A375 (cell line): Measurements from ENCODE around the gene SSMEM1. TPM values are rescaled to one million over a fixed set of nuclear protein-coding genes. Genes with fewer than 3 reads are reported as not detected.

Source experiments
- total RNA-seq: library from RNA; depleted of rRNA; stranded (reverse); fragments of >200 nt; shearing (Covaris generic); gene quantifications from 2 replicates; pipeline ENCODE4 v1.2.3, GENCODE V29; 2014; rRNA removed

The SSMEM1 gene
- total RNA-seq, result not detected in 2 replicates

GRCh38 chr7:130207642-130208041, at the start of gene SSMEM1:
Gene SSMEM1, plus strand, starts transcription at chr7:130207860. Its CDS starts 51 bp downstream, at chr7:130207911.

GRCh38 chr7:130205084-130205947, 2.3 kb upstream of the SSMEM1 start, which contains the start of gene TMEM209:
Gene TMEM209, minus strand, starts transcription at chr7:130205406. Its CDS starts 31 bp downstream, at chr7:130205375.

Other genes starting within 250 kb of the SSMEM1 start
- gene ZC3HC1, start 156.5 kb upstream of the SSMEM1 start, total RNA-seq, result 19.9 and 20.0 TPM in 2 replicates
- gene KLHDC10, start 137.3 kb upstream of the SSMEM1 start, total RNA-seq, result 11.2 and 16.3 TPM in 2 replicates
- 24.3 and 25.1 TPM in 2 replicates for gene TMEM209, start 2.5 kb upstream of the SSMEM1 start, total RNA-seq
- 0.48 TPM in 1 of 2 replicates, not detected in the other for gene CPA2, start 59.0 kb downstream of the SSMEM1 start, total RNA-seq
- gene CPA4, start 85.3 kb downstream of the SSMEM1 start, total RNA-seq, result 22.0 and 34.8 TPM in 2 replicates
- 0.11 TPM in 1 of 2 replicates, not detected in the other for gene CPA5, start 137.0 kb downstream of the SSMEM1 start, total RNA-seq
- gene CPA1, start 172.6 kb downstream of the SSMEM1 start, total RNA-seq, result not detected in 2 replicates
- gene CEP41, start 233.2 kb downstream of the SSMEM1 start, total RNA-seq, result 16.2 and 22.3 TPM in 2 replicates